ENCODE measurements around the gene CSF2.
"Not testable (repeated sequence)": the region's sequence is repeated elsewhere in the genome, so short reads cannot be mapped to it uniquely, and the experiment has no call there.

CSF2 gene

GRCh38 chr5:132108957-132109356, 35.4 kb downstream of the CSF2 start:
- not testable (repeated sequence) for DNase-seq (ENCODE audit: low spot score)

- DNase-seq (ENCODE audit: low spot score) = no peak
Measured at GRCh38 chr5:132109494-132110053, 36.0 kb downstream of the CSF2 start.

GRCh38 chr5:132110195-132110594, 36.6 kb downstream of the CSF2 start:
- no peak for DNase-seq (ENCODE audit: low spot score)

GRCh38 chr5:132110930-132111329, 37.3 kb downstream of the CSF2 start:
- DNase-seq (ENCODE audit: low spot score) = no peak

DNA sequence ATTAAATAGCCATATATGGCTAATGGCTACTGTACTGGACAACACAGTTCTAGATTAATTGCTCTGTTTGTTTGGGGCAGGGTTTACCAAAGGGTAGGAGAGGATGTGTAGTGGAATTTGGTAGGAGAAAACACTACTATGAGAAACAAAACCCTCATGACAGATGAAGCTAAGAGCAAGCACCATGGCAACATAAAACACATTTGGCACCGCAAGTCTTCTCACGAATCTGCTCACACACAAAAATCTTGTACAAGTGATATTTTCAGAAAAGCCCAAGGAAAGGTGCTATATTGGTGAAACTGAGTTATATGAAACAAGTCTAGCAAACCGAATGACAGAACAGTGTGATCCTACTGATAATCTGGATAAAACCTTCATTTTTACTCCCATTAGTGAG, 38.5 kb downstream of the CSF2 start:
- DNase-seq (ENCODE audit: low spot score) = no peak

GRCh38 chr5:132114150-132115121, 40.8 kb downstream of the CSF2 start:
- no peak for DNase-seq (ENCODE audit: low spot score)

DNA sequence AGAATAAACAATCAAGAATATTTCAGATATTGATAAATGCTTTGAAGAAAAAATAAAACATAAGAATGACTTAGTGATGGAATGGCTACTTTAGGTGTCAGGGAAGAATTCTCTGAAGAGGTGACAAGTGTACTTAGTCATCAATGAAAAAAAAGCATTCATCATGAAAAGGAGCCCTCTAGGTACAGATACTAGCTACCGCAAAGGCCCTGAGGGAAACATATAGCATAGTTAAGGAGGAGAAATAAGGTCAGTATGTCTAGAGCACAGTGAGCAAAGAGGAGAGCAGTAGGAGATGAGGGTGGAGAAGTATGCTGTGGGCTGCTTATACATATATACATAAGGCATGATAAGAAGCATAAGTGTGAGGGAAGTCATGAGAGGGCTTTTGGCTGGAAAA, 41.8 kb downstream of the CSF2 start:
- no peak for DNase-seq (ENCODE audit: low spot score)

GRCh38 chr5:132116072-132116471, 42.5 kb downstream of the CSF2 start:
- no peak for DNase-seq (ENCODE audit: low spot score)

GRCh38 chr5:132116909-132117489, 43.4 kb downstream of the CSF2 start:
- not testable (repeated sequence) for DNase-seq (ENCODE audit: low spot score)

GRCh38 chr5:132120717-132121116, 47.1 kb downstream of the CSF2 start:
- not testable (repeated sequence) for DNase-seq (ENCODE audit: low spot score)

DNA sequence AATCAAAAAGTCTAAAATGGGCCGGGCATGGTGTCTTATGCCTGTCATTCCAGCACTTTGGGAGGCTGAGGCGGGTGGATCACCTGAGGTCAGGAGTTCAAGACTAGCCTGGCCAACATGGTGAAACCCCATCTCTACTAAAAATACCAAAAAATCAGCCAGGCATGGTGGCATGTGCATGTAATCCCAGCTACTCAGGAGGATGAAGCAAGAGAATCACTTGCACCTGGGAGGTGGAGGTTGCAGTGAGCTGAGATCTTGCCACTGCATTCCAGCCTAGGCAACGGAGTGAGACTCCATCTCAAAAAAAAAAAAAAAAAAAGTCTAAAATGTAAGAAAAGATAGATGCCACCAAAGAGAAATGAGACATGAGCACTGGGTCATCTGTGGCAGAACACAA, 49.4 kb downstream of the CSF2 start:
- DNase-seq (ENCODE audit: low spot score) = not testable (repeated sequence)

DNA sequence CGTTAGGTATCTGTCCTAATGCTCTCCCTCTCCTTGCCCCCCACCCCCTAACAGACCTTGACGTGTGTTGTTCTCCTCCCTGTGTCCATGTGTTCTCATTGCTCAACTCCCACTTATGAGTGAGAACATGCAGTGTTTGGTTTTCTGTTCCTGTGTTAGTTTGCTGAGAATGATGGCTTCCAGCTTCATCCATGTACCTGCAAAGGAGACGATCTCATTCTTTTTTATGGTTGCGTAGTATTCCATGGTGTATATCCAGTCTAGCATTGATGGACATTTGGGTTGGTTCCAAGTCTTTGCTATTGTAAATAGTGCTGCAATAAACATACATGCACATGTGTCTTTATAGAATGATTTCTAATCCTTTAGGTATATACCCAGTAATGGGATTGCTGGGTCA, 50.0 kb downstream of the CSF2 start:
- not testable (repeated sequence) for DNase-seq (ENCODE audit: low spot score)
